IPS-11a (cell line): Measurements from ENCODE around the gene KLF6.

ENCODE experiments used
- H3K4me3 ChIP-seq: one replicate; pipeline ENCODE4 v1.5.1; 2013; ENCODE audit warnings: low read depth, low read length, control low read depth

Gene KLF6

GRCh38 chr10:3790272-3790671, 5.3 kb upstream of the KLF6 start:
- no peak overlapping the region for H3K4me3 ChIP-seq

GRCh38 chr10:3789621-3790020, 4.6 kb upstream of the KLF6 start:
- no peak overlapping the region for H3K4me3 ChIP-seq

- H3K4me3 ChIP-seq = no peak overlapping the region
These were observed 2.8 kb upstream of the KLF6 start for GRCh38 chr10:3787816-3788215.

GRCh38 chr10:3787016-3787400, 2.0 kb upstream of the KLF6 start:
- no peak overlapping the region for H3K4me3 ChIP-seq

- peak overlapping the region; percentile 60 for H3K4me3 ChIP-seq
These were observed 1.4 kb upstream of the KLF6 start for GRCh38 chr10:3786295-3787015.

GRCh38 chr10:3785851-3786271, 852 bp upstream of the KLF6 start:
- peak overlapping the region; percentile 60 for H3K4me3 ChIP-seq

GRCh38 chr10:3785251-3785850, 342 bp upstream of the KLF6 start:
- H3K4me3 ChIP-seq = peak overlapping the region; percentile 71

- H3K4me3 ChIP-seq = peak overlapping the region; percentile 71
These were observed 1.2 kb downstream of the KLF6 start for GRCh38 chr10:3783682-3784432.

- H3K4me3 ChIP-seq = peak overlapping the region; percentile 71
These were observed 1.7 kb downstream of the KLF6 start for GRCh38 chr10:3783316-3783681.

GRCh38 chr10:3782451-3783315, 2.3 kb downstream of the KLF6 start:
- peak overlapping the region; percentile 71 for H3K4me3 ChIP-seq

- no peak overlapping the region for H3K4me3 ChIP-seq
These were observed 2.9 kb downstream of the KLF6 start for GRCh38 chr10:3782146-3782450.

GRCh38 chr10:3781468-3782145, 3.4 kb downstream of the KLF6 start:
- no peak overlapping the region for H3K4me3 ChIP-seq

GRCh38 chr10:3780771-3781467, 4.1 kb downstream of the KLF6 start:
- no peak overlapping the region for H3K4me3 ChIP-seq

- H3K4me3 ChIP-seq = no peak overlapping the region
These were observed 4.8 kb downstream of the KLF6 start for GRCh38 chr10:3780021-3780770.

- H3K4me3 ChIP-seq = no peak overlapping the region
These were observed 5.8 kb downstream of the KLF6 start for GRCh38 chr10:3779158-3779741.

GRCh38 chr10:3778692-3779157, 6.3 kb downstream of the KLF6 start:
- no peak overlapping the region for H3K4me3 ChIP-seq

- H3K4me3 ChIP-seq = no peak overlapping the region
These were observed 6.9 kb downstream of the KLF6 start for GRCh38 chr10:3777981-3778691.

- H3K4me3 ChIP-seq = no peak overlapping the region
These were observed 8.0 kb downstream of the KLF6 start for GRCh38 chr10:3776796-3777571.
